SK-N-SH (cell line): ENCODE results near the gene SYNDIG1L.

Experiments used
- CHD2 ChIP-seq: fragments of 150-350 bp; IDR thresholded peaks from 2 replicates; pipeline ENCODE4 v1.6.1; 2018; ENCODE audit warnings: low read length; ENCODE audit not compliant: partially characterized antibody
- ELF1 ChIP-seq: IDR thresholded peaks from 2 replicates; pipeline ENCODE4 v1.4.0; 2012
- EP300 ChIP-seq, 2 experiments: IDR thresholded peaks; 2 replicates each; pipeline versions ENCODE4 v1.4.0 to v1.6.1; 2012; ENCODE audit warnings: borderline replicate concordance in 1 of 2, low read depth in 1 of 2, low read length in 1 of 2
- FOSL2 ChIP-seq: IDR thresholded peaks from 2 replicates; pipeline ENCODE4 v1.4.0; 2012; ENCODE audit warnings: low read depth, mild to moderate bottlenecking, moderate library complexity, borderline replicate concordance
- FOXJ3 ChIP-seq: sonication (generic); formaldehyde crosslinking; IDR thresholded peaks from 2 replicates; pipeline ENCODE4 v1.5.1; 2020; ENCODE audit warnings: mild to moderate bottlenecking, missing genetic modification reagents
- MAX ChIP-seq: IDR thresholded peaks from 2 replicates; pipeline ENCODE4 v1.4.0; 2012; ENCODE audit warnings: low read depth
- NFIC ChIP-seq: IDR thresholded peaks from 2 replicates; pipeline ENCODE4 v1.4.0; 2012; ENCODE audit warnings: borderline replicate concordance
- POLR2AphosphoS5 ChIP-seq: IDR thresholded peaks from 2 replicates; pipeline ENCODE4 v1.6.1; 2012; ENCODE audit warnings: low read depth, low read length
- RAD21 ChIP-seq: IDR thresholded peaks from 2 replicates; pipeline ENCODE4 v1.6.1; 2012; ENCODE audit warnings: mild to moderate bottlenecking, low read length
- RFX5 ChIP-seq: IDR thresholded peaks from 2 replicates; pipeline ENCODE4 v1.6.1; 2012; ENCODE audit warnings: mild to moderate bottlenecking, improper control_type of control experiment, low read length
- SMC3 ChIP-seq: IDR thresholded peaks from 2 replicates; pipeline ENCODE4 v1.6.1; 2012; ENCODE audit warnings: low read depth, low read length, improper control_type of control experiment
- TAF1 ChIP-seq: IDR thresholded peaks from 2 replicates; pipeline ENCODE4 v1.6.1; 2012; ENCODE audit warnings: low read depth, mild to moderate bottlenecking, low read length, moderate library complexity, borderline replicate concordance
- TF ChIP-seq, protein P1 (sequence below): fragments of 200-600 bp; sonication (generic); IDR thresholded peaks from 2 replicates; pipeline ENCODE4 v1.6.1; 2017; ENCODE audit warnings: antibody characterized with exemption, mild to moderate bottlenecking, moderate library complexity
- TF ChIP-seq, protein P2 (sequence below): fragments of 150-350 bp; IDR thresholded peaks from 2 replicates; pipeline ENCODE4 v1.6.1; 2017; ENCODE audit warnings: antibody characterized with exemption, low read length, low read depth, borderline replicate concordance

DNA sequence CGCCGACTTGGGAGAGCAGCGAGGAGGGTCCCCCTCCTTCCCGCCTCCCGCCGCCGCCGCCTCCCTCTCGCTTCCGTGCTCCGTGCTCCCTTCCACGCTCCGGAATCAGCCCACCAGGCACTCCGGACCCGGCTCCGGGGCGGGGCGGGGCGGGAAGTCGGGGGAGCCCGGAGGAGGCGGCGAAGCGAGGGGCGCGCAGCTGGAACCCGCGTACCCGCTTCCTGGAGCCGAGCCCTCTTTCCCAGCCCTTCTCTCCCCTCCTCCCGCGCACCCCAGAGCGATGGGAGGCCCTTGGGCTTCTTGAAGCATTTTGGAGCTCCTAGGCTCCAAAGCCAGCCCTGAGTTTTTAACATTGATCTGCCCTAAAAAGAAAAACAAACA, at the start of gene SYNDIG1L:
- TF ChIP-seq, protein P1, sequence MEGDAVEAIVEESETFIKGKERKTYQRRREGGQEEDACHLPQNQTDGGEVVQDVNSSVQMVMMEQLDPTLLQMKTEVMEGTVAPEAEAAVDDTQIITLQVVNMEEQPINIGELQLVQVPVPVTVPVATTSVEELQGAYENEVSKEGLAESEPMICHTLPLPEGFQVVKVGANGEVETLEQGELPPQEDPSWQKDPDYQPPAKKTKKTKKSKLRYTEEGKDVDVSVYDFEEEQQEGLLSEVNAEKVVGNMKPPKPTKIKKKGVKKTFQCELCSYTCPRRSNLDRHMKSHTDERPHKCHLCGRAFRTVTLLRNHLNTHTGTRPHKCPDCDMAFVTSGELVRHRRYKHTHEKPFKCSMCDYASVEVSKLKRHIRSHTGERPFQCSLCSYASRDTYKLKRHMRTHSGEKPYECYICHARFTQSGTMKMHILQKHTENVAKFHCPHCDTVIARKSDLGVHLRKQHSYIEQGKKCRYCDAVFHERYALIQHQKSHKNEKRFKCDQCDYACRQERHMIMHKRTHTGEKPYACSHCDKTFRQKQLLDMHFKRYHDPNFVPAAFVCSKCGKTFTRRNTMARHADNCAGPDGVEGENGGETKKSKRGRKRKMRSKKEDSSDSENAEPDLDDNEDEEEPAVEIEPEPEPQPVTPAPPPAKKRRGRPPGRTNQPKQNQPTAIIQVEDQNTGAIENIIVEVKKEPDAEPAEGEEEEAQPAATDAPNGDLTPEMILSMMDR = no peak
- TF ChIP-seq FOSL2 = no peak
- TF ChIP-seq ELF1 = no peak
- TF ChIP-seq NFIC = no peak
- no peak for TF ChIP-seq RFX5
- TF ChIP-seq TAF1 = no peak
- TF ChIP-seq POLR2AphosphoS5 = no peak
- no peak for TF ChIP-seq SMC3
- TF ChIP-seq, protein P2, sequence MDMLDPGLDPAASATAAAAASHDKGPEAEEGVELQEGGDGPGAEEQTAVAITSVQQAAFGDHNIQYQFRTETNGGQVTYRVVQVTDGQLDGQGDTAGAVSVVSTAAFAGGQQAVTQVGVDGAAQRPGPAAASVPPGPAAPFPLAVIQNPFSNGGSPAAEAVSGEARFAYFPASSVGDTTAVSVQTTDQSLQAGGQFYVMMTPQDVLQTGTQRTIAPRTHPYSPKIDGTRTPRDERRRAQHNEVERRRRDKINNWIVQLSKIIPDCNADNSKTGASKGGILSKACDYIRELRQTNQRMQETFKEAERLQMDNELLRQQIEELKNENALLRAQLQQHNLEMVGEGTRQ = no peak
- TF ChIP-seq CHD2 = no peak
- no peak for TF ChIP-seq EP300 (IDR thresholded peaks at IDR 0.05; ENCODE audit: borderline replicate concordance in 1 of 2, low read depth in 1 of 2, low read length in 1 of 2)
- TF ChIP-seq MAX = no peak
- TF ChIP-seq RAD21 = no peak
- TF ChIP-seq FOXJ3 (CRISPR knock-in tag) = no peak
